Measurements from ENCODE around the gene FRA10AC1. TPM values are rescaled to one million over a fixed set of nuclear protein-coding genes. Genes with fewer than 3 reads are reported as not detected.

Gene FRA10AC1
- total and polyA plus RNA-seq, 2 of the 13 experiments (the other 11 are each of a cell fraction or from before 2014, with no cell fraction given), result 5.3 to 7.4 TPM

DNA sequence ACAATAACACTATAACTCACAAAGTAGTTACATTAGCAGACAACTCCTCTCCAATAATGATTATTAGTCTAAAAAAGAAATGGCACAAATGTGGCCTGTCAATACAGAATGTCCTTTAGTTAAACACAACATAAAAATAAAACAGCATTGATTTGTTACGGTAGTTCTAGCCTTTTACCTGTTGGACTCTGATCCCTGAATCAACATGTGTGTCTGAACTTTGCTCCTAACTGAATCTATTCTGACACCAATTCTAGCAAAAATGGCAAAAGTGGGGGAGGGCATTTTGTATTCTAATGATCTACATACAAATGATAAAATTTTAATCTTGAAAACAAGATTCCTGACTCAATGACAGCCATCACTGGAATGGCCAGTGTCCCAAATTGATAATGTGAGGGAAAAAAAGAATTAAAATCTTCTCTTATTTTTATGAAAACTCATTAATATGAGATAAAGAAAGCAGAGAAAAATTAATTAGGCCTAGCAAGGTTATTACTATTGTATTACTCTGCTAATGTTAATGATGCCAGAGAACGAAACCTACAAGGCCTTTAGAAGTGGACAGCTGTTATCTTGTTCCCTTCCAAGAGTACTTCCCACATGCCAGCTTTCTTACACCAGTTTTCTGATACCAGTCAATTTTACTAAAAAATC lies 30.2 kb downstream of the FRA10AC1 start (continued):
- no peak for TF ChIP-seq SOX6 (IDR thresholded peaks at IDR 0.05)
- peak; percentile 57; the same call in 1 of the 2 replicates for TF ChIP-seq SOX6 (CRISPR knock-in tag; IDR thresholded peaks at IDR 0.05)
- TF ChIP-seq, protein P1, sequence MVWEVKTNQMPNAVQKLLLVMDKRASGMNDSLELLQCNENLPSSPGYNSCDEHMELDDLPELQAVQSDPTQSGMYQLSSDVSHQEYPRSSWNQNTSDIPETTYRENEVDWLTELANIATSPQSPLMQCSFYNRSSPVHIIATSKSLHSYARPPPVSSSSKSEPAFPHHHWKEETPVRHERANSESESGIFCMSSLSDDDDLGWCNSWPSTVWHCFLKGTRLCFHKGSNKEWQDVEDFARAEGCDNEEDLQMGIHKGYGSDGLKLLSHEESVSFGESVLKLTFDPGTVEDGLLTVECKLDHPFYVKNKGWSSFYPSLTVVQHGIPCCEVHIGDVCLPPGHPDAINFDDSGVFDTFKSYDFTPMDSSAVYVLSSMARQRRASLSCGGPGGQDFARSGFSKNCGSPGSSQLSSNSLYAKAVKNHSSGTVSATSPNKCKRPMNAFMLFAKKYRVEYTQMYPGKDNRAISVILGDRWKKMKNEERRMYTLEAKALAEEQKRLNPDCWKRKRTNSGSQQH (CRISPR knock-in tag; IDR thresholded peaks at IDR 0.05; ENCODE audit: low read depth), result no peak
- TF ChIP-seq ZNF839 (CRISPR knock-in tag; IDR thresholded peaks at IDR 0.05; ENCODE audit: borderline replicate concordance), result no peak
- no peak for TF ChIP-seq SP5 (CRISPR knock-in tag; IDR thresholded peaks at IDR 0.05; ENCODE audit: borderline replicate concordance, low read depth)
- TF ChIP-seq NR2F6 (IDR thresholded peaks at IDR 0.05), result peak; percentile 25; the same call in 1 of the 2 replicates
- peak; percentile 27; the same call in 1 of the 2 replicates for TF ChIP-seq NR2F6 (CRISPR knock-in tag; IDR thresholded peaks at IDR 0.05)
- TF ChIP-seq, protein P2, sequence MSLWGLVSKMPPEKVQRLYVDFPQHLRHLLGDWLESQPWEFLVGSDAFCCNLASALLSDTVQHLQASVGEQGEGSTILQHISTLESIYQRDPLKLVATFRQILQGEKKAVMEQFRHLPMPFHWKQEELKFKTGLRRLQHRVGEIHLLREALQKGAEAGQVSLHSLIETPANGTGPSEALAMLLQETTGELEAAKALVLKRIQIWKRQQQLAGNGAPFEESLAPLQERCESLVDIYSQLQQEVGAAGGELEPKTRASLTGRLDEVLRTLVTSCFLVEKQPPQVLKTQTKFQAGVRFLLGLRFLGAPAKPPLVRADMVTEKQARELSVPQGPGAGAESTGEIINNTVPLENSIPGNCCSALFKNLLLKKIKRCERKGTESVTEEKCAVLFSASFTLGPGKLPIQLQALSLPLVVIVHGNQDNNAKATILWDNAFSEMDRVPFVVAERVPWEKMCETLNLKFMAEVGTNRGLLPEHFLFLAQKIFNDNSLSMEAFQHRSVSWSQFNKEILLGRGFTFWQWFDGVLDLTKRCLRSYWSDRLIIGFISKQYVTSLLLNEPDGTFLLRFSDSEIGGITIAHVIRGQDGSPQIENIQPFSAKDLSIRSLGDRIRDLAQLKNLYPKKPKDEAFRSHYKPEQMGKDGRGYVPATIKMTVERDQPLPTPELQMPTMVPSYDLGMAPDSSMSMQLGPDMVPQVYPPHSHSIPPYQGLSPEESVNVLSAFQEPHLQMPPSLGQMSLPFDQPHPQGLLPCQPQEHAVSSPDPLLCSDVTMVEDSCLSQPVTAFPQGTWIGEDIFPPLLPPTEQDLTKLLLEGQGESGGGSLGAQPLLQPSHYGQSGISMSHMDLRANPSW (CRISPR knock-in tag; IDR thresholded peaks at IDR 0.05; ENCODE audit: borderline replicate concordance), result no peak
- TF ChIP-seq ZNF674 (CRISPR knock-in tag; IDR thresholded peaks at IDR 0.05; ENCODE audit: low read depth), result no peak
- TF ChIP-seq SALL1 (CRISPR knock-in tag; IDR thresholded peaks at IDR 0.05), result no peak; the same call in 1 of the 2 replicates
- peak; percentile 71 for TF ChIP-seq GATAD2A (CRISPR knock-in tag; IDR thresholded peaks at IDR 0.05)
- TF ChIP-seq, protein P3, sequence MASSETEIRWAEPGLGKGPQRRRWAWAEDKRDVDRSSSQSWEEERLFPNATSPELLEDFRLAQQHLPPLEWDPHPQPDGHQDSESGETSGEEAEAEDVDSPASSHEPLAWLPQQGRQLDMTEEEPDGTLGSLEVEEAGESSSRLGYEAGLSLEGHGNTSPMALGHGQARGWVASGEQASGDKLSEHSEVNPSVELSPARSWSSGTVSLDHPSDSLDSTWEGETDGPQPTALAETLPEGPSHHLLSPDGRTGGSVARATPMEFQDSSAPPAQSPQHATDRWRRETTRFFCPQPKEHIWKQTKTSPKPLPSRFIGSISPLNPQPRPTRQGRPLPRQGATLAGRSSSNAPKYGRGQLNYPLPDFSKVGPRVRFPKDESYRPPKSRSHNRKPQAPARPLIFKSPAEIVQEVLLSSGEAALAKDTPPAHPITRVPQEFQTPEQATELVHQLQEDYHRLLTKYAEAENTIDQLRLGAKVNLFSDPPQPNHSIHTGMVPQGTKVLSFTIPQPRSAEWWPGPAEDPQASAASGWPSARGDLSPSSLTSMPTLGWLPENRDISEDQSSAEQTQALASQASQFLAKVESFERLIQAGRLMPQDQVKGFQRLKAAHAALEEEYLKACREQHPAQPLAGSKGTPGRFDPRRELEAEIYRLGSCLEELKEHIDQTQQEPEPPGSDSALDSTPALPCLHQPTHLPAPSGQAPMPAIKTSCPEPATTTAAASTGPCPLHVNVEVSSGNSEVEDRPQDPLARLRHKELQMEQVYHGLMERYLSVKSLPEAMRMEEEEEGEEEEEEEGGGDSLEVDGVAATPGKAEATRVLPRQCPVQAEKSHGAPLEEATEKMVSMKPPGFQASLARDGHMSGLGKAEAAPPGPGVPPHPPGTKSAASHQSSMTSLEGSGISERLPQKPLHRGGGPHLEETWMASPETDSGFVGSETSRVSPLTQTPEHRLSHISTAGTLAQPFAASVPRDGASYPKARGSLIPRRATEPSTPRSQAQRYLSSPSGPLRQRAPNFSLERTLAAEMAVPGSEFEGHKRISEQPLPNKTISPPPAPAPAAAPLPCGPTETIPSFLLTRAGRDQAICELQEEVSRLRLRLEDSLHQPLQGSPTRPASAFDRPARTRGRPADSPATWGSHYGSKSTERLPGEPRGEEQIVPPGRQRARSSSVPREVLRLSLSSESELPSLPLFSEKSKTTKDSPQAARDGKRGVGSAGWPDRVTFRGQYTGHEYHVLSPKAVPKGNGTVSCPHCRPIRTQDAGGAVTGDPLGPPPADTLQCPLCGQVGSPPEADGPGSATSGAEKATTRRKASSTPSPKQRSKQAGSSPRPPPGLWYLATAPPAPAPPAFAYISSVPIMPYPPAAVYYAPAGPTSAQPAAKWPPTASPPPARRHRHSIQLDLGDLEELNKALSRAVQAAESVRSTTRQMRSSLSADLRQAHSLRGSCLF (CRISPR knock-in tag; IDR thresholded peaks at IDR 0.05; ENCODE audit: borderline replicate concordance), result no peak
- TF ChIP-seq, protein P4, sequence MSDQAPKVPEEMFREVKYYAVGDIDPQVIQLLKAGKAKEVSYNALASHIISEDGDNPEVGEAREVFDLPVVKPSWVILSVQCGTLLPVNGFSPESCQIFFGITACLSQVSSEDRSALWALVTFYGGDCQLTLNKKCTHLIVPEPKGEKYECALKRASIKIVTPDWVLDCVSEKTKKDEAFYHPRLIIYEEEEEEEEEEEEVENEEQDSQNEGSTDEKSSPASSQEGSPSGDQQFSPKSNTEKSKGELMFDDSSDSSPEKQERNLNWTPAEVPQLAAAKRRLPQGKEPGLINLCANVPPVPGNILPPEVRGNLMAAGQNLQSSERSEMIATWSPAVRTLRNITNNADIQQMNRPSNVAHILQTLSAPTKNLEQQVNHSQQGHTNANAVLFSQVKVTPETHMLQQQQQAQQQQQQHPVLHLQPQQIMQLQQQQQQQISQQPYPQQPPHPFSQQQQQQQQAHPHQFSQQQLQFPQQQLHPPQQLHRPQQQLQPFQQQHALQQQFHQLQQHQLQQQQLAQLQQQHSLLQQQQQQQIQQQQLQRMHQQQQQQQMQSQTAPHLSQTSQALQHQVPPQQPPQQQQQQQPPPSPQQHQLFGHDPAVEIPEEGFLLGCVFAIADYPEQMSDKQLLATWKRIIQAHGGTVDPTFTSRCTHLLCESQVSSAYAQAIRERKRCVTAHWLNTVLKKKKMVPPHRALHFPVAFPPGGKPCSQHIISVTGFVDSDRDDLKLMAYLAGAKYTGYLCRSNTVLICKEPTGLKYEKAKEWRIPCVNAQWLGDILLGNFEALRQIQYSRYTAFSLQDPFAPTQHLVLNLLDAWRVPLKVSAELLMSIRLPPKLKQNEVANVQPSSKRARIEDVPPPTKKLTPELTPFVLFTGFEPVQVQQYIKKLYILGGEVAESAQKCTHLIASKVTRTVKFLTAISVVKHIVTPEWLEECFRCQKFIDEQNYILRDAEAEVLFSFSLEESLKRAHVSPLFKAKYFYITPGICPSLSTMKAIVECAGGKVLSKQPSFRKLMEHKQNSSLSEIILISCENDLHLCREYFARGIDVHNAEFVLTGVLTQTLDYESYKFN (CRISPR knock-in tag; conservative IDR thresholded peaks at IDR 0.05), result peak; percentile 95
- TF ChIP-seq, protein P5, sequence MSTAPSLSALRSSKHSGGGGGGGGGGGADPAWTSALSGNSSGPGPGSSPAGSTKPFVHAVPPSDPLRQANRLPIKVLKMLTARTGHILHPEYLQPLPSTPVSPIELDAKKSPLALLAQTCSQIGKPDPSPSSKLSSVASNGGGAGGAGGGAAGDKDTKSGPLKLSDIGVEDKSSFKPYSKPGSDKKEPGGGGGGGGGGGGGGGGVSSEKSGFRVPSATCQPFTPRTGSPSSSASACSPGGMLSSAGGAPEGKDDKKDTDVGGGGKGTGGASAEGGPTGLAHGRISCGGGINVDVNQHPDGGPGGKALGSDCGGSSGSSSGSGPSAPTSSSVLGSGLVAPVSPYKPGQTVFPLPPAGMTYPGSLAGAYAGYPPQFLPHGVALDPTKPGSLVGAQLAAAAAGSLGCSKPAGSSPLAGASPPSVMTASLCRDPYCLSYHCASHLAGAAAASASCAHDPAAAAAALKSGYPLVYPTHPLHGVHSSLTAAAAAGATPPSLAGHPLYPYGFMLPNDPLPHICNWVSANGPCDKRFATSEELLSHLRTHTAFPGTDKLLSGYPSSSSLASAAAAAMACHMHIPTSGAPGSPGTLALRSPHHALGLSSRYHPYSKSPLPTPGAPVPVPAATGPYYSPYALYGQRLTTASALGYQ (CRISPR knock-in tag; IDR thresholded peaks at IDR 0.05), result no peak
- TF ChIP-seq RFX3 (CRISPR knock-in tag; IDR thresholded peaks at IDR 0.05), result no peak

All from HepG2 (cell line).